ENCODE results near the gene TM7SF3. TPM values are rescaled to one million over a fixed set of nuclear protein-coding genes. Genes with fewer than 3 reads are reported as not detected.

The TM7SF3 gene
- total and polyA plus RNA-seq, 5 donors from 2014 or later, result 21.8 to 68.2 (median 62.2) TPM

DNA sequence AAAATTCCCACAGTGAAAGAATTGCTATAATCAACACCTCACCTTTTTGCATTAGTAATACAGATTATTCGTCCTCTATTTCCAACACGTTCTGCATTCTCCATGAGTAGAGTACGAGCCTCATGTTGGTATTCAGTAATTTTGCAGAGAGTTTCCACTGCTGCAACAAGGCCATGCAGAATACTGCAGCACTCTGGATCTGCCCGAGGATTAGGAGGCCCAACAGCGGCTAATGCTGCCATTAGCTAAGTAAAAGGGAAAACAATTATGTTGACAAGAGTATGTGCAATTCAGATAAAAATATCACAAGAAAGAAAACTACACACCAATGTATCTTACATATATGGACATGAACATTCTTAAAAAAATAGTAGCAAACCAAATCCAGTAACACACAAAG is 85.5 kb downstream of the TM7SF3 start:
- Mint-ChIP-seq H3K27ac (no peak overlapping the region), H3K4me1 (peaks cover 27 to 37% (median 31%) of the 10 kb centered on the region in 4 donors), H3K27me3 (no peaks in the 10 kb centered on the region), H3K9me3 (peaks cover 0 to 2% (median 0%) of the 10 kb centered on the region in 7 donors), H3K36me3 (peaks cover 33% of the 10 kb centered on the region), H3K4me3 (no peak overlapping the region)
- peaks cover 7% of the 10 kb centered on the region for H3K4me1 ChIP-seq (ENCODE audit: control insufficient read depth, insufficient read depth, low read length, poor library complexity, severe bottlenecking)
- no peak for DNase-seq
- no peaks in the 10 kb centered on the region for H3K27me3 ChIP-seq (ENCODE audit: control insufficient read depth, insufficient read depth, low read length)
- peaks cover 50% of the 10 kb centered on the region for H3K36me3 ChIP-seq (ENCODE audit: control insufficient read depth, insufficient read depth, low read length)
- H3K4me3 ChIP-seq (ENCODE audit: low read depth, low read length), result no peak overlapping the region
- H3K27ac ChIP-seq (ENCODE audit: insufficient read depth, low read length, poor library complexity, severe bottlenecking), result no peak overlapping the region
- ATAC-seq (ENCODE audit: low read depth in 2 of 2), result no peak
- H3K9me3 ChIP-seq (ENCODE audit: control insufficient read depth in 2 of 2, low read length in 2 of 2), result no peaks in the 10 kb centered on the region

Other genes with a start within 250 kb of the TM7SF3 start
- gene ITPR2, start 181.2 kb downstream of the TM7SF3 start, total RNA-seq, result 54.1 TPM
- gene ITPR2, start 181.2 kb downstream of the TM7SF3 start, polyA plus RNA-seq, result 10 to 100 TPM in 3 of 4 donors, 1 to 10 TPM in 1; 9.9 to 15.8 (median 11.3) TPM
- 28.8 TPM for gene INTS13, start 76.4 kb downstream of the TM7SF3 start, total RNA-seq
- 10 to 100 TPM; 29.6 to 42.5 (median 35.9) TPM for gene INTS13, start 76.4 kb downstream of the TM7SF3 start, polyA plus RNA-seq
- gene FGFR1OP2, start 75.9 kb downstream of the TM7SF3 start, total RNA-seq, result 64.0 TPM
- 100 to 1,000 TPM; 108 to 128 (median 121) TPM for gene FGFR1OP2, start 75.9 kb downstream of the TM7SF3 start, polyA plus RNA-seq
- 88.5 TPM for gene MED21, start 8.2 kb upstream of the TM7SF3 start, total RNA-seq
- gene MED21, start 8.2 kb upstream of the TM7SF3 start, polyA plus RNA-seq, result 10 to 100 TPM; 17.4 to 26.8 (median 19.1) TPM
- gene C12orf71, start 68.2 kb upstream of the TM7SF3 start, total RNA-seq, result not detected
- gene C12orf71, start 68.2 kb upstream of the TM7SF3 start, polyA plus RNA-seq, result not detected
- 21.7 TPM for gene STK38L, start 229.9 kb upstream of the TM7SF3 start, total RNA-seq
- gene STK38L, start 229.9 kb upstream of the TM7SF3 start, polyA plus RNA-seq, result 10 to 100 TPM; 10.6 to 15.2 (median 14.0) TPM

All from CD4-positive, CD25-positive, alpha-beta regulatory T cell (primary cell).